GM21515 (cell line): ENCODE results near the gene CNTNAP3B.
"Not testable (repeated sequence)": the region's sequence is repeated elsewhere in the genome, so short reads cannot be mapped to it uniquely, and the experiment has no call there.

Experiments used
- ATAC-seq: cut with Tn5 transposase; IDR thresholded peaks from one replicate; pipeline ENCODE4 v1.9.1; 2021; ENCODE audit not compliant: unreplicated experiment

The CNTNAP3B gene

DNA sequence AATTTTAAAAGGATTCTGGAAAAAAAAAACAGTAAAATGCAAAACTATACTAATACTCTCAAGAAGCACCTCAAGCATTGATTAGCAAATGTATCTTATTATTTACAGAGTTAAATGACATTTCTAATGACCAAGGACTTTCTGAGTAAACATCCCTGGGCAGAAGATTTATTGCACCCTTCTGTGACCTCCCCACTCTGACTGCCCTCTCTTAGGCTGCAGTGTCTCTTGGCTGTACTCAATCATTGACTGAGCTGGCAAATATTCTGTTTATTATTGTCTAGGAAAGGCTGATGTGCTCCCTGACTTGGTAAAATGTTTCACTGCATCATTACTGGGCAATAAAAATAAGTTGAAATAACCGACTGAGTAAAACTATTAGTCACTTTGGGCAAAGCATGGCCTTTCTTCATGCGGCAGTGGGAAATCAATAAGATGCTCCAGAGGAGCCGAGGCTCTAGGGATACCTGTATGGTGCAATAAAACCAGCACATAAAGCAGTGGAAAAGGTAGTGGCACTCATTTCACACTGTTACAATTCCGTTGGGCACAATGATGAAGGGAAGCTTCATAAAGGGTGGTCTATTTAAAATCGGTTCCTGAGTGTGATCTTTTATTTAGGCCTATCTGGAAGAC lies 151.1 kb downstream of the CNTNAP3B start:
- ATAC-seq, result not testable (repeated sequence)

DNA sequence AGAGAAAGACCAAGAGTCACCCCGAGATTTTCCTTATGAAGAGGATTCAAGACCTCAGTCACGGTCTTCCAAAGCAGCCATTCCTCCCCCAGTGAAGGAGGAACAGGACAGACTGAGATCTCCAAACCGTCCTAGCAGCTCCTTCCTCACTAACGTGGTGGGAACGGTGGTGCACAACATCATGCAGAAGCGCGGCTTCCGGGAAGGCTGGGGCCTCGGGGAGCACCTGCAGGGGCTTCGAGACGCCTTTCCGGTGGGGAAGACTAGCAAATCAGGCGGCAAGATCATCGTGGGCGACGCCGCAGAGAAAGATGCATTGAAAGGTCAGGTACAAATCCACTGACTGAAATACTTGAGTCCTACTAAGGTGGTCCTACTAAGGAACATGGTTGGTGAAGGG lies 154.3 kb downstream of the CNTNAP3B start:
- ATAC-seq, result not testable (repeated sequence)

DNA sequence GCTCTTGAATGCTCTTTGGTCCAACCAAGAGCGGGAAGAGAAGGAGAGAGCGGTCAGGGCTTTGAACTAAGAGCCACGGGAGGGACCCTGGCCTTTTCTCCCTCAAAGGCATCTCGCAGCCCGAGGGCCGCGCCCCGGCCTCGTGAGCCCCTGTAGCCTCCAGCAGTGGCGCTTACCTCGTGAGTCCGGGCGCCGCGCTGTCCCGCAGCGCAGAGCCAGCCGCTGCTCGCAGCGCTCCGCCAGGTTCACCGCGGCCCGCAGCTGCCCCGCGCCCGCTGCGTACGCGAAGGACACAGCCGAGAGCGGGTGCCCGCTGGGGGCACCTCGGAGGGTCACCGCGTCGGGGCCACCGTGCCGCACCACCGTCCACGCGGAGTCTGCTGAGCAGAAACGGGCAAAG lies 176.2 kb downstream of the CNTNAP3B start:
- not testable (repeated sequence) for ATAC-seq

DNA sequence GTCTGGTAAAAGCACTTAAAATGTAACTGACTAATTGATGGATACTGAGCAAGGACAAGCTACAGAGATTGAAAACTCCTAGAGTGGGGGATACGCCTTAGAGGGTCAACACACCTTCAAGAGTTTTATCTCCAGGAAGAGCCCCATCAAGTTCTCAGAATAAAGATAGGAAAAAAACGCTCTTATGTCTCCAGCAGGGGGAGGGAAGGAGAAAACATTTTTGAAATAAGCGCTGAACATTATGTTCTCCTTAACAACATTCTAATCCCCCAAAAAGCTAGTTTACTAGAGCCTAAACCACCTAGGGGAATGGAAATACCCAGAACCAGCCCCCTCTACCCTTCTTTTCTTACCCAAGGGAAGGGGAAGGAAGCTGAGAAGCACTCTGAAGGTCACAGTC lies 187.5 kb downstream of the CNTNAP3B start:
- ATAC-seq, result not testable (repeated sequence)

DNA sequence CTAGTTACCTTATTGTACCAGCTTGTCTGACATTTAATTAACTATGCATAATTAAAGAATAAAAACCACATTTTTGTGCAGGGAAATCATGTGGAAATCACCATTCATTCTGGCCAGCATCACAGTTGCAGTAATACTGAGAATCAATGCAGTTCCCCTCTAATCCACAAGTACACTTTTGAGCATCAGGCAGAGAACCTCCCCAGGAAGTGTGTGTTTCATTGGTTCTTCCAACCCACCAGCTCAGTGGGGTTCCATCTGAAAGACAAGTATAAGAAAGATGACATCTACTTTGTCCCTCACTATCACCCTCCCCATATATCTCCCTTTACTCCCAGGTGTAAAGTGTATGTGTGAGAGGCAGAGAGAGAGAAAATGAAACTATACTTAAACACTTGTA lies 191.1 kb downstream of the CNTNAP3B start:
- not testable (repeated sequence) for ATAC-seq

DNA sequence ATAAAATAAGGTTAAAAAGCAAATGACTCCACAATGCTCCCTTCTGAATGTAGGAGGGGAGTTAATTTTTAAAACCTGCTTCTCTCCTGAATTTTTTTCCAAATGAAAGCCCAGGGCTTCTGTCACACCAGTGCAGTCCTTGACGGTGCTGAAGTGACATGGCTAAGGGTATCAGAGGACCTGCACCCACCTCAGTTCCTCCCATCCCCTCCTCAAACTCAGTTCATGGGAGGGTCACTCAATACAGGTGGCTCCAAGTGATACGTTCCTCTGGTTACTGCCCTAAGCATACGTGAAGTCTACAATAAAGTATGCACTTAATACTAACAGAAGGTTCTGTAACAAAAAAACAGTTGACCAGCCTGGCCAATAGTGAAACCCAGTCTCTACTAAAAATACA lies 193.5 kb downstream of the CNTNAP3B start:
- ATAC-seq, result not testable (repeated sequence)

DNA sequence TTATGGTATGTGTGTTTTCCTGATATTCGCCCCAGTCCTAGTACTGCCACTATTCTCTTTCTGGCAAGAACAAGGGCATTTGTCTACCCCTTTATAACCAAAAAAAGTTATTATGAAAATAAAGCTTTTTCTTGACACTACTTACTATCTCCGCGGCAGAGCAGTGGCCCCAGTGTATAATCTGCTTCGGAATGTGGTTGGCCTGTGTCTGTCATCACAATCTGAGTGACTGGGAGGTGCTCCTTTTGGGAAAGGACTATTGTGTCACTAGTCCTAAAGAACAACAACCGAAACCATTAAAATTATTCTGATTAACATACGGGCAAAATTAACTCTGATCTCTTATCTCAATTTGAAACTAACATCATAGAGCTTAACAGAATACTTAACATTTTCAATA lies 200.1 kb downstream of the CNTNAP3B start:
- not testable (repeated sequence) for ATAC-seq

DNA sequence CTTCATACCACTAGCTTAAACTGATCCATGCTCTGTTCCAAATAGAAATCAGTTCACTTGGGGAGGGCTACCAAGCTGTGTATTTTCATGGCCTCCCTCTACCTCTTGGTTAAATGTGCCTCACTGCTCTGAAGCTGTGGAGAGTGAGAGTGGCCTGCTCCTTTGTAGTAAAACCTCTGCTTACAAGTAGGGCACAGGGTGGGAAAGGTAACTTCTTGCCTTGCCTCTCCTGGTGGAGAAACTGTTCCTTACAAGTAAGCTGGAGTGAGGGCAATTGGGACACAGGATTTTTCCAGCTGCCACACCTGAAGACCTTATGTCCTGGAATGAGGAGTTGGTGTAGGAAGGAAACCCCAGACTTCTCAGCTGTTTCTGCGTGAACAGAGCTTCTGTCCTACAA lies 211.9 kb downstream of the CNTNAP3B start:
- ATAC-seq, result not testable (repeated sequence)

DNA sequence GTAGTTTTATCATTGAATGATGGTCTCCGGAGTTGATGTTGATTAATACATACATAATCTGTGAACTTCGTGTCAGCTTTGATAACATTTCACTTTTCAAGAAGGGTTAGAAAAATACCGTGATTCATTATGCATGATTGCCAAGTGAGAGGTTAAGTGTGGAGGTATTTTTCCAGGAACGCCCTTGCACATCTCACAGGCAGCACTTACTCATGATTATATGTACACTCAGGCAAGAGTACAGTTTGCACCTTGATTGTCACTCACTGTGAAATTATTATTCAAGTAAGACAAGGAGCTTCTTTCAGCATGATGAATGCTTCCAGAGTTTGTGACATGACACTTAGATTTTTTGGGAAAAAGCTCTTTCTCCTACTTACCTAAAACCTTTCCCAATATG lies 223.7 kb downstream of the CNTNAP3B start:
- ATAC-seq, result not testable (repeated sequence)

DNA sequence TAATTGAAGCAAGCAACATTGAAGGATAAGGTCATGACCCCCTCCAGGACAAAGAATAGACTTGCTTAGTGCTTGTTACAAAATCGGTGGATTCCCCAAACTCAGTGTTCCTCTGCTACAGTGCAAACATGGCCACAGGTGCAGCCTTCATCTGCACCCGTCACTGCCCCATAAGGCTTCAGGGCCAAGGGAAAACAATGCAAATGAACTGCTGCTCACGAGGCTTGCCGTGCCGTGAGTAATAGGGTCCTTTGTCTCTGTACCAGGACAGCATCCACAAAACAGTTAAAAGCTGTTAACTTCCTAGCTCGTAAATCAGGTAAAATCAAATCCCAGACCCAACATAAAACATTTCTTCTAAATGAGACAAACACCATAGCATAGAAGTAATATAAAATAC lies 226.5 kb downstream of the CNTNAP3B start:
- not testable (repeated sequence) for ATAC-seq

DNA sequence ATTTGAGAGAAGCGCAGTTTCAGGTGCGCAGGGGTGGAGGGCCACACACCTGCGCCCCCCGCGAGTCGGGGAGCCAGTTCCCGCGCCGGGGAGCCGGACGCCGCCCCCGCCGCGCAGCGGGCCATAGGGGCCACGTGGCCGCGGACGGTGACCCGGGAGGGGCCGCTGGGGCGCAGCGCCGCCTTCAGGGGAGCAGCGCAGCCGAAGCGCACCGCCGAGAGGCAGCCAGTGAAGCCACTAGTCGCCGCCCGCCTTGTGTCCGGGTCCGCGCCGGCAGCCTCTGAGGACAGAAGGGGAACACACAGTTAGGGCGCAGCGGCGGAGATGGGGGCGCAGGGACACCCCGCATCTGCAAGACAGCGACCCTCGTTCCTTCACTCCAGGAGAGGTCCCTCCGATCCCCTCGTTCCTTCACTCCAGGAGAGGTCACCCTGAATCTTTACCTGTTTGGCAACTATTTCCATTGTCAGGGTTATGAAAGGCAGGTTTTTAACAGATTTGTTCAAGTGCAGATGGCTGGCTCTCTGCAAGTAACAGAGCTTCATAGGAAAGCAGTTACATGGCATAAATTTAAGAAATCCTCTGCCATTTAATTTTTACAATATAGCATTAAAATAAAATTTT lies 230.4 kb downstream of the CNTNAP3B start:
- ATAC-seq, result not testable (repeated sequence)

DNA sequence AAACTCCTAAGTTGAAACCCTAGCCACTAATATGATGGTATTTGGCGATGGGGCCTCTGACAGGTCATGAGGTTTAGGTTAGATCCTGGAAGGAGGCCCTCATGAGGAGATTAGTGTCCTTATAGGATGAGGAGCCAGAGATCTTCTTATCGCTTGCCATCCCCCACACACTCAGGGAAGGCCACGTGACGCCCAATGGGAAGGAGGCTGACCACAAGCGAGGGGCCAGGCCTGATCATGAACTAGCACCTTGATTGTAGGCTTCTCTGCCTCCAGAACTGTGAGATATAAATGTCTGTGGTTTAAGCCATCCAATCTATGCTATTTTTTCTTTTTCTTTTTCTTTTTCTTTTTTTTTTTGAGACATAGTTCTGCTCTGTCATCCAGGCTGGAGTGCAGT lies 254.7 kb downstream of the CNTNAP3B start:
- not testable (repeated sequence) for ATAC-seq

DNA sequence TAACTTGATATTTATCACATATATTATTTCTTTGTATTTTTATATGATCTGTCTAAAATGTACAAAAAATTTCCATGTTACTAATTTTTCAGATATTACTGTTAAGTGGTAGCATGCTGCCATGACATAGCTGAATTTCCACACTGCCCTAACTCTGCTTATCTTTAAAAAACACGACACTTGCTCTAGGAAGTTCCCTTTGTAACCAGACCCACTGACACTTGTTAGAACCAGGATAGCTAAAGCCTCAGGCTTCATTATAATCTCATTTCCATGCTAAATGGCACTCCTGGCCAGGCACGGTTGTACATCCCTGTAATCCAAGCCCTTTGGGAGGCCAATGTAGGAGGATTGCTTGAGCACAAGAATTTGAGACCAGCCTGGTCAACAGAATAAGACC lies 273.8 kb downstream of the CNTNAP3B start:
- not testable (repeated sequence) for ATAC-seq

DNA sequence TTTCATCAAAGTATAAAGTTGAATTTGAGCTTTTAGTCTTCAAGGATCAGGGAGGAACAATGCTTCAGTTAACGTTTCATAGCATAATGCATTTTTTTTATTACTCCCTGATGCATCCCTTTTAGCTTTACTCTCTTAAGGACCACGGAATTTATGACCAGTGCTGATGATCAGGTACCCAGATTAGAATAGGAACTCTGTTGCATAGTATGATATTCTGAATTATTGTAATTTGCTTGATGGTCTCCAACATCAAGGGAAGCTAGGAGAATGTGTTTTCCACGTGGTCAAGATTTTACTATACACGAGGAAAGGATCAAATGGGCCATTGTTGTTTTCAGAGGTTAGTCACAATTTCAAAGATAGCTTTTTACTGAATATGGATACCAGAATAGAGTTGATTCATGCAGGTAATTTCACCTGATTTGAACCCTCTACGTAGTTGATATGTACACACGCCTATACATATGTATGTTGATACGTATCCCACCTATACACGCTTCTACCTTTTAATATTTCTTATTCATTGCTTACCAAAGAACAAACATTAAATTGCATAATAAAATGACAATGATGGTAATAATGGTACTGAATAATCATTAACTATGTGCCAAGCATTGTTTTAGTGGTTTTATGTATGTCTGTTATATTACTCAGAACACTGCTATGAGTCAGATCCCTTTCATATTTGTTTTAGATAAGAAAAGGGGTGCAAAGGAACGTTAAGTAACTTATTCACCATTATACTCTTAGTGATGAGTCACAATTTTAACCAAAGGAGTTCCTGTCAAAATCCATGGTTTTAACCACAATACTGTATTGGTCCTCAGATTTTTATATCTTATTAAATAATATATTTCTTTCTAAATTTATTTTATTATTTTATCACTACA lies 277.1 kb downstream of the CNTNAP3B start:
- ATAC-seq, result not testable (repeated sequence)

DNA sequence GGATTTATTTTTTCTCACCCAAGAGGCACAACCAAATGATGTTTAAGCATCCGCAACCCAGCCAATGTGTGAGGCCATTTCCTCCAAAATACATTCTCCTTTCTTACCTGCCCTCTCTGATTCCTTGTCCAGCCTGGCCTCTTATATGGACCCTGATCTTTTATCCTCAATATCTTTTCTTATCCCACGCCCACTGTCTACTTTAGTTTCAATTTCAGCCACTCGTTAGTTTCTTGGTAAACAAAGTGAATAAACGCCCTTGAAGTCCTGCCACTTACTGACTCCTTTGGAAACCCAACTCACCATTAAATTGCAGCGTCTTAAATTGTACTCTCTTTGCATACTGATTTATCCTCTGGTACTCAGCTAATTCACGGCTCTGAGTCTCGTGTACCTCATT lies 281.4 kb downstream of the CNTNAP3B start:
- ATAC-seq, result not testable (repeated sequence)
